ENCODE measurements around the gene KIAA1671. TPM values are rescaled to one million over a fixed set of nuclear protein-coding genes. Genes with fewer than 3 reads are reported as not detected.

KIAA1671 gene
- total RNA-seq, 1 experiment from 2014 or later = 18.6 TPM

DNA sequence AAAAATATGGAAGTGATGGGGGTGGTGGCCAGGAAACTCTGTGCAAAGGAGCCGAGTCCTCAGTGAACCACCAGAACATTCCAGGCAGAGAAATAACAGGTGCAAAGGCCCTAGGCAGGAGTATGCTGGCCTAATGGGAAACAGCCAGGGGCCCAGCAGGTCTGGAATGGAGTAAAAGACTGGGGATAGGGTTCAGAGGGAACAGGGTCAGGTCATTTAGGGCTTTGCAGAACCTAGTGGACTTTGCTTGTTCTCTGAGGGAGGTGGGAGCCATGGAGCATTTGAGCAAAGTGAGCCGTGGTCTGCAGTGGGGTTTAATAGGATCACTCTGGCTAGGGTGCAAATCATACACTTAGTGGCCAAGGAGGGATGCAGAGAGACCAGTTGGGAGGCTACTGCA is 255.8 kb downstream of the KIAA1671 start:
- Histone ChIP-seq H3K9ac (ENCODE audit: low read length) (no peak overlapping the region), H3K79me2 (ENCODE audit: low read length) (no peaks in the 10 kb centered on the region)
- ATAC-seq = no peak

DNA sequence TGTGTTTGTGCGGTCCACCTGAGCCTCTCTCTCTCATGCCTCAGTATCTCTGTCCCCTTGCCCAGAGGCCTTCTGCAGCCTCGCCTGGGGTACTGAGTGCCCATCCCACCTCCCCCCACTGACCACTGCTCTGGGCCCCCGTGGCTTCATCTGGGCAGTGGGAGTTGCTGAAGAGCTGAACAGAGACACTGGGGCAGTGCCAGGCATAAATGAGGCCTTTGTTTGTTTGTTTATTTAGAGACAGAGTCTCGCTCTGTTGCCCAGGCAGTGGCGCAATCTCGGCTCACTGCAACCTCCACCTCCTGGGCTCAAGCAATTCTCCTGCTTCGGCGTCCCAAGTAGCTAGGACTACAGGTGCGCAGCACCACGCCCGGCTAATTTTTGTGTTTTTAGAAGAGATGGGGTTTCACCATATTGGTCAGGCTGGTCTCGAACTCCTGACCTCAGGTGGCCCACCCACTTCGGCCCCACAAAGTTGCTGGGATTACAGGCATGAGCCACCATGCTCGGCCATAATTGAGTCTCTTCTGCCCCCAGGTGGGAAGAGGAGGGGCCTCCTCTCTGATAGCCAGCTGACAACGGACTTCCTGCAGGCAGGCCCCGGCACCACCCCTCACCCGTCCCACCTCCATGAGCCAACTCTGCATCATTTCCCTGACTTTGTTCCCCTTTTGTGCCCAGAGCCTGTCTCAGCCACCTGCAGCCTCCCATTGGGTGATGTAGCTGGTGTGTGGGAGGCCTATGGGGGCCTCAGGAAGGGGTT is 256.4 kb downstream of the KIAA1671 start:
- ATAC-seq (no peak), DNase-seq (no peak)
- Histone ChIP-seq H3K27me3 (ENCODE audit: low read length) (no peaks in the 10 kb centered on the region), H3K27ac (ENCODE audit: low read length) (no peak overlapping the region), H3K4me1 (ENCODE audit: insufficient read depth, low read length) (no peaks in the 10 kb centered on the region), H3K4me2 (ENCODE audit: low read length) (no peak overlapping the region), H4K20me1 (ENCODE audit: low read length) (no peaks in the 10 kb centered on the region), H3K9me2 (replicated peaks; ENCODE audit: low read length) (no peaks in the 10 kb centered on the region), H3K79me2 (ENCODE audit: low read length) (no peaks in the 10 kb centered on the region), H3K9me3 (ENCODE audit: low read length) (no peaks in the 10 kb centered on the region), H3K4me3 (ENCODE audit: low read length) (no peak overlapping the region), H3K9ac (ENCODE audit: low read length) (no peak overlapping the region), H2AFZ (ENCODE audit: low read length) (no peak overlapping the region), H3K36me3 (ENCODE audit: low read depth, low read length) (no peaks in the 10 kb centered on the region), H3F3A (ENCODE audit: low read length, unreplicated experiment) (no peaks in the 10 kb centered on the region)
- TF ChIP-seq, protein P1, sequence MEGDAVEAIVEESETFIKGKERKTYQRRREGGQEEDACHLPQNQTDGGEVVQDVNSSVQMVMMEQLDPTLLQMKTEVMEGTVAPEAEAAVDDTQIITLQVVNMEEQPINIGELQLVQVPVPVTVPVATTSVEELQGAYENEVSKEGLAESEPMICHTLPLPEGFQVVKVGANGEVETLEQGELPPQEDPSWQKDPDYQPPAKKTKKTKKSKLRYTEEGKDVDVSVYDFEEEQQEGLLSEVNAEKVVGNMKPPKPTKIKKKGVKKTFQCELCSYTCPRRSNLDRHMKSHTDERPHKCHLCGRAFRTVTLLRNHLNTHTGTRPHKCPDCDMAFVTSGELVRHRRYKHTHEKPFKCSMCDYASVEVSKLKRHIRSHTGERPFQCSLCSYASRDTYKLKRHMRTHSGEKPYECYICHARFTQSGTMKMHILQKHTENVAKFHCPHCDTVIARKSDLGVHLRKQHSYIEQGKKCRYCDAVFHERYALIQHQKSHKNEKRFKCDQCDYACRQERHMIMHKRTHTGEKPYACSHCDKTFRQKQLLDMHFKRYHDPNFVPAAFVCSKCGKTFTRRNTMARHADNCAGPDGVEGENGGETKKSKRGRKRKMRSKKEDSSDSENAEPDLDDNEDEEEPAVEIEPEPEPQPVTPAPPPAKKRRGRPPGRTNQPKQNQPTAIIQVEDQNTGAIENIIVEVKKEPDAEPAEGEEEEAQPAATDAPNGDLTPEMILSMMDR (conservative IDR thresholded peaks at IDR 0.05; ENCODE audit: low read depth, low read length) = no peak
- TF ChIP-seq EZH2 (IDR thresholded peaks at IDR 0.05; ENCODE audit: low read length, unreplicated experiment) (no peak), EZH2phosphoT487 (IDR thresholded peaks at IDR 0.05; ENCODE audit: borderline replicate concordance, low read length) (no peak)
- CTCF ChIA-PET = no interaction called here
- no TSS peak for BruUV-seq (replicated peaks)
- intact Hi-C loops (cut with micrococcal nuclease) = no loop called here
- POLR2A ChIA-PET (ENCODE audit: unreplicated experiment) = no interaction called here

More for the DNA sequence above, 255.8 kb downstream of the KIAA1671 start:
- TF ChIP-seq EZH2 (IDR thresholded peaks at IDR 0.05; ENCODE audit: low read length, unreplicated experiment) = no peak
- TF ChIP-seq, protein P1 (conservative IDR thresholded peaks at IDR 0.05; ENCODE audit: low read depth, low read length) = no peak
- TF ChIP-seq EZH2phosphoT487 (IDR thresholded peaks at IDR 0.05; ENCODE audit: borderline replicate concordance, low read length) = no peak
- ChIA-PET POLR2A (ENCODE audit: unreplicated experiment) (no interaction called here), CTCF (no interaction called here)
- DNase-seq = no peak
- H3K27ac ChIP-seq (ENCODE audit: low read length) = no peak overlapping the region
- no peaks in the 10 kb centered on the region for H4K20me1 ChIP-seq (ENCODE audit: low read length)
- no peak overlapping the region for H3K4me2 ChIP-seq (ENCODE audit: low read length)
- intact Hi-C loops (cut with micrococcal nuclease) = no loop called here
- no peaks in the 10 kb centered on the region for H3K4me1 ChIP-seq (ENCODE audit: insufficient read depth, low read length)
- no peaks in the 10 kb centered on the region for H3F3A ChIP-seq (ENCODE audit: low read length, unreplicated experiment)
- H3K9me3 ChIP-seq (ENCODE audit: low read length) = no peaks in the 10 kb centered on the region
- H3K27me3 ChIP-seq (ENCODE audit: low read length) = no peaks in the 10 kb centered on the region
- no peak overlapping the region for H3K4me3 ChIP-seq (ENCODE audit: low read length)
- no peaks in the 10 kb centered on the region for H3K36me3 ChIP-seq (ENCODE audit: low read depth, low read length)
- no peak overlapping the region for H2AFZ ChIP-seq (ENCODE audit: low read length)
- no TSS peak for BruUV-seq (replicated peaks)
- no peaks in the 10 kb centered on the region for H3K9me2 ChIP-seq (replicated peaks; ENCODE audit: low read length)

DNA sequence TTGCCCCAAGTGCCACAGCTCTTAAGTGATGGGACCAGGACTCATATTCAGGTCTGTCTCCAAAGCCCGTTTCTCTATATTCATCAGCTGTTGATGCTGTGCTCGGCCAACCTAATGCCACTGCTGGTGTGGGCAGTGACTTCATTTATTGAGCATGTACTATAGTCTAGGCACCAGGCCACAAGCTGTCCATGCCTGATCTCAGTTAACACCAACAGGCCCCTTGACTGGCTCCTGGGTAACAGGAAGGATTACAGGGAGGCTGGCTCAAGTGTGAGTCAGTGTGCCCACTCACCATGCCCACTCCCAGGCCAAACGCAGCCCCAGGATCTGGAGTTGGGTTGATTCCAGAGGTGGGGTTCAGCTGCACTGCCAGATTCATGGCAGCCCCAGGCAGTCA is 258.3 kb downstream of the KIAA1671 start:
- no peaks in the 10 kb centered on the region for H3K27me3 ChIP-seq (ENCODE audit: low read length)
- no peaks in the 10 kb centered on the region for H4K20me1 ChIP-seq (ENCODE audit: low read length)
- intact Hi-C loops (cut with micrococcal nuclease) = no loop called here
- no peaks in the 10 kb centered on the region for H3K9me3 ChIP-seq (ENCODE audit: low read length)
- H3K36me3 ChIP-seq (ENCODE audit: low read depth, low read length) = no peaks in the 10 kb centered on the region
- H3K4me1 ChIP-seq (ENCODE audit: insufficient read depth, low read length) = no peaks in the 10 kb centered on the region
- H3K9me2 ChIP-seq (replicated peaks; ENCODE audit: low read length) = no peaks in the 10 kb centered on the region
- H3F3A ChIP-seq (ENCODE audit: low read length, unreplicated experiment) = no peaks in the 10 kb centered on the region
- no peak overlapping the region for H3K9ac ChIP-seq (ENCODE audit: low read length)
- H3K4me3 ChIP-seq (ENCODE audit: low read length) = no peak overlapping the region
- POLR2A ChIA-PET (ENCODE audit: unreplicated experiment) = no interaction called here
- TF ChIP-seq EZH2 (IDR thresholded peaks at IDR 0.05; ENCODE audit: low read length, unreplicated experiment) (no peak), EZH2phosphoT487 (IDR thresholded peaks at IDR 0.05; ENCODE audit: borderline replicate concordance, low read length) (no peak)
- TF ChIP-seq, protein P1 (conservative IDR thresholded peaks at IDR 0.05; ENCODE audit: low read depth, low read length) = no peak
- DNase-seq (no peak), ATAC-seq (no peak)
- no peak overlapping the region for H3K27ac ChIP-seq (ENCODE audit: low read length)
- no peaks in the 10 kb centered on the region for H3K79me2 ChIP-seq (ENCODE audit: low read length)
- no TSS peak for BruUV-seq (replicated peaks)
- CTCF ChIA-PET = no interaction called here
- H2AFZ ChIP-seq (ENCODE audit: low read length) = no peak overlapping the region
- no peak overlapping the region for H3K4me2 ChIP-seq (ENCODE audit: low read length)
